ENCODE measurements around the gene ARID5B.

Gene ARID5B

GRCh38 chr10:61890430-61890829 is 11.1 kb upstream of the ARID5B start:
- H3K27me3 ChIP-seq (ENCODE audit: insufficient read depth, low read depth) = no peaks in the 10 kb centered on the region
- no peaks in the 10 kb centered on the region for H4K20me1 ChIP-seq (ENCODE audit: insufficient read depth)
- no peak overlapping the region for H2AFZ ChIP-seq (ENCODE audit: low read depth)
- no peak overlapping the region for H3K27ac ChIP-seq
- H3K4me1 ChIP-seq (ENCODE audit: low read depth, poor library complexity, severe bottlenecking) = no peaks in the 10 kb centered on the region
- H3K9ac ChIP-seq = no peak overlapping the region
- no peak overlapping the region for H3K4me3 ChIP-seq (IDR thresholded peaks at IDR 0.05; ENCODE audit: insufficient read depth, low read depth, low read length)
- TF ChIP-seq CTCF (conservative IDR thresholded peaks at IDR 0.05; ENCODE audit: low read depth, low read length) = no peak
- no peaks in the 10 kb centered on the region for H3K36me3 ChIP-seq (ENCODE audit: insufficient read depth)
- H3K4me2 ChIP-seq = no peak overlapping the region
- no peaks in the 10 kb centered on the region for H3K79me2 ChIP-seq (ENCODE audit: insufficient read depth, low read depth)

- no peaks in the 10 kb centered on the region for H3K27me3 ChIP-seq (ENCODE audit: insufficient read depth, low read depth)
- no peaks in the 10 kb centered on the region for H4K20me1 ChIP-seq (ENCODE audit: insufficient read depth)
- TF ChIP-seq CTCF (conservative IDR thresholded peaks at IDR 0.05; ENCODE audit: low read depth, low read length) = no peak
- H2AFZ ChIP-seq (ENCODE audit: low read depth) = no peak overlapping the region
- no peaks in the 10 kb centered on the region for H3K36me3 ChIP-seq (ENCODE audit: insufficient read depth)
- no peak overlapping the region for H3K27ac ChIP-seq
- no peaks in the 10 kb centered on the region for H3K79me2 ChIP-seq (ENCODE audit: insufficient read depth, low read depth)
- no peak overlapping the region for H3K4me3 ChIP-seq (IDR thresholded peaks at IDR 0.05; ENCODE audit: insufficient read depth, low read depth, low read length)
- no peak overlapping the region for H3K4me2 ChIP-seq
- H3K4me1 ChIP-seq (ENCODE audit: low read depth, poor library complexity, severe bottlenecking) = no peaks in the 10 kb centered on the region
- no peak overlapping the region for H3K9ac ChIP-seq
Observed at GRCh38 chr10:61890881-61891409, 10.6 kb upstream of the ARID5B start.

GRCh38 chr10:61891906-61892585 is 9.5 kb upstream of the ARID5B start:
- H3K4me1 ChIP-seq (ENCODE audit: low read depth, poor library complexity, severe bottlenecking) = no peaks in the 10 kb centered on the region
- H3K4me2 ChIP-seq = no peak overlapping the region
- H3K4me3 ChIP-seq (IDR thresholded peaks at IDR 0.05; ENCODE audit: insufficient read depth, low read depth, low read length) = no peak overlapping the region
- H2AFZ ChIP-seq (ENCODE audit: low read depth) = no peak overlapping the region
- no peaks in the 10 kb centered on the region for H4K20me1 ChIP-seq (ENCODE audit: insufficient read depth)
- H3K79me2 ChIP-seq (ENCODE audit: insufficient read depth, low read depth) = no peaks in the 10 kb centered on the region
- no peaks in the 10 kb centered on the region for H3K27me3 ChIP-seq (ENCODE audit: insufficient read depth, low read depth)
- no peaks in the 10 kb centered on the region for H3K36me3 ChIP-seq (ENCODE audit: insufficient read depth)
- no peak for TF ChIP-seq CTCF (conservative IDR thresholded peaks at IDR 0.05; ENCODE audit: low read depth, low read length)
- H3K27ac ChIP-seq = no peak overlapping the region
- H3K9ac ChIP-seq = no peak overlapping the region

GRCh38 chr10:61892961-61893360 is 8.5 kb upstream of the ARID5B start:
- H3K27me3 ChIP-seq (ENCODE audit: insufficient read depth, low read depth) = no peaks in the 10 kb centered on the region
- no peak overlapping the region for H3K4me3 ChIP-seq (IDR thresholded peaks at IDR 0.05; ENCODE audit: insufficient read depth, low read depth, low read length)
- H4K20me1 ChIP-seq (ENCODE audit: insufficient read depth) = no peaks in the 10 kb centered on the region
- H3K27ac ChIP-seq = no peak overlapping the region
- no peak overlapping the region for H2AFZ ChIP-seq (ENCODE audit: low read depth)
- H3K9ac ChIP-seq = no peak overlapping the region
- no peak overlapping the region for H3K4me2 ChIP-seq
- no peaks in the 10 kb centered on the region for H3K79me2 ChIP-seq (ENCODE audit: insufficient read depth, low read depth)
- H3K4me1 ChIP-seq (ENCODE audit: low read depth, poor library complexity, severe bottlenecking) = peaks cover 6% of the 10 kb centered on the region
- no peak for TF ChIP-seq CTCF (conservative IDR thresholded peaks at IDR 0.05; ENCODE audit: low read depth, low read length)
- no peaks in the 10 kb centered on the region for H3K36me3 ChIP-seq (ENCODE audit: insufficient read depth)
